Measurements from ENCODE around the gene FBN3.
"Not testable (repeated sequence)": the region's sequence is repeated elsewhere in the genome, so short reads cannot be mapped to it uniquely, and the experiment has no call there.

FBN3 gene

GRCh38 chr19:8117991-8118390, 31.4 kb downstream of the FBN3 start:
- no peak for DNase-seq (ENCODE audit: low read depth, low spot score)

GRCh38 chr19:8116437-8117293, 32.7 kb downstream of the FBN3 start:
- no peak for DNase-seq (ENCODE audit: low read depth, low spot score)

- DNase-seq (ENCODE audit: low read depth, low spot score) = no peak
These were observed 33.5 kb downstream of the FBN3 start for GRCh38 chr19:8115805-8116396.

GRCh38 chr19:8113017-8113416, 36.4 kb downstream of the FBN3 start:
- DNase-seq (ENCODE audit: low read depth, low spot score) = no peak

GRCh38 chr19:8111376-8111775, 38.0 kb downstream of the FBN3 start:
- DNase-seq (ENCODE audit: low read depth, low spot score) = no peak

GRCh38 chr19:8110931-8111330, 38.5 kb downstream of the FBN3 start:
- DNase-seq (ENCODE audit: low read depth, low spot score) = no peak

GRCh38 chr19:8109890-8110662, 39.3 kb downstream of the FBN3 start:
- no peak for DNase-seq (ENCODE audit: low read depth, low spot score)

- DNase-seq (ENCODE audit: low read depth, low spot score) = no peak
These were observed 39.9 kb downstream of the FBN3 start for GRCh38 chr19:8109455-8109854.

GRCh38 chr19:8108560-8109445, 40.6 kb downstream of the FBN3 start:
- DNase-seq (ENCODE audit: low read depth, low spot score) = no peak

GRCh38 chr19:8107301-8107903, 42.0 kb downstream of the FBN3 start:
- no peak for DNase-seq (ENCODE audit: low read depth, low spot score)

- DNase-seq (ENCODE audit: low read depth, low spot score) = no peak
These were observed 43.9 kb downstream of the FBN3 start for GRCh38 chr19:8105471-8105870.

GRCh38 chr19:8101910-8102309, 47.5 kb downstream of the FBN3 start:
- not testable (repeated sequence) for DNase-seq (ENCODE audit: low read depth, low spot score)

- DNase-seq (ENCODE audit: low read depth, low spot score) = no peak
These were observed 48.1 kb downstream of the FBN3 start for GRCh38 chr19:8101311-8101710.

GRCh38 chr19:8097681-8098567, 51.5 kb downstream of the FBN3 start:
- DNase-seq (ENCODE audit: low read depth, low spot score) = no peak

GRCh38 chr19:8097198-8097597, 52.2 kb downstream of the FBN3 start:
- DNase-seq (ENCODE audit: low read depth, low spot score) = no peak

GRCh38 chr19:8096071-8096470, 53.3 kb downstream of the FBN3 start:
- DNase-seq (ENCODE audit: low read depth, low spot score) = no peak

- DNase-seq (ENCODE audit: low read depth, low spot score) = no peak
These were observed 54.0 kb downstream of the FBN3 start for GRCh38 chr19:8095354-8095886.

GRCh38 chr19:8094336-8094735, 55.1 kb downstream of the FBN3 start:
- no peak for DNase-seq (ENCODE audit: low read depth, low spot score)

GRCh38 chr19:8093740-8094139, 55.7 kb downstream of the FBN3 start:
- no peak for DNase-seq (ENCODE audit: low read depth, low spot score)

- no peak for DNase-seq (ENCODE audit: low read depth, low spot score)
These were observed 58.4 kb downstream of the FBN3 start for GRCh38 chr19:8090950-8091349.

All from brain pericyte (primary cell).